WERI-Rb-1 (cell line): ENCODE results near the gene ZNF865.

ENCODE experiments used
- DNase-seq: peaks from one replicate; pipeline ENCODE4 v3.0.0-alpha.2; 2020
- H3K27ac ChIP-seq: fragments of 250-450 bp; sonication (Bioruptor Pico); 2 replicates; pipeline ENCODE4 v1.5.1; 2020; ENCODE audit warnings: mild to moderate bottlenecking, moderate library complexity
- H3K27me3 ChIP-seq: fragments of 250-450 bp; sonication (Bioruptor Pico); 2 replicates; pipeline ENCODE4 v1.5.1; 2021; ENCODE audit warnings: mild to moderate bottlenecking, low read depth, moderate library complexity; ENCODE audit not compliant: insufficient read depth, severe bottlenecking
- H3K36me3 ChIP-seq: fragments of 250-450 bp; sonication (Bioruptor Pico); 2 replicates; pipeline ENCODE4 v1.5.1; 2020; ENCODE audit warnings: mild to moderate bottlenecking, moderate library complexity
- H3K4me3 ChIP-seq: 2 replicates; pipeline ENCODE4 v1.5.1; 2011; ENCODE audit warnings: low read depth, mild to moderate bottlenecking, control low read depth, low read length
- H3K9me3 ChIP-seq: fragments of 250-450 bp; sonication (Bioruptor Pico); 2 replicates; pipeline ENCODE4 v1.5.1; 2021; ENCODE audit warnings: mild to moderate bottlenecking, moderate library complexity; ENCODE audit not compliant: severe bottlenecking
- CTCF ChIP-seq: IDR thresholded peaks from 2 replicates; pipeline ENCODE4 v1.5.1; 2011; ENCODE audit warnings: low read depth, mild to moderate bottlenecking, control low read depth, inconsistent platforms, low read length

ZNF865 gene

GRCh38 chr19:55592391-55593090 is 12.9 kb upstream of the ZNF865 start:
- DNase-seq: no peak
- no peaks in the 10 kb centered on the region for H3K27me3 ChIP-seq
- no peak for TF ChIP-seq CTCF
- peaks cover 45% of the 10 kb centered on the region for H3K36me3 ChIP-seq
- no peak overlapping the region for H3K4me3 ChIP-seq
- H3K9me3 ChIP-seq: no peaks in the 10 kb centered on the region
- H3K27ac ChIP-seq: no peak overlapping the region

- Histone ChIP-seq H3K27ac (no peak overlapping the region), H3K27me3 (no peaks in the 10 kb centered on the region), H3K36me3 (peaks cover 50% of the 10 kb centered on the region), H3K4me3 (no peak overlapping the region), H3K9me3 (no peaks in the 10 kb centered on the region)
- DNase-seq: no peak
- TF ChIP-seq CTCF: no peak
These were observed 12.2 kb upstream of the ZNF865 start for GRCh38 chr19:55593096-55593772.

GRCh38 chr19:55594996-55595545 is 10.4 kb upstream of the ZNF865 start:
- H3K27me3 ChIP-seq: no peaks in the 10 kb centered on the region
- peaks cover 50% of the 10 kb centered on the region for H3K36me3 ChIP-seq
- H3K9me3 ChIP-seq: no peaks in the 10 kb centered on the region
- DNase-seq: no peak
- TF ChIP-seq CTCF: no peak
- H3K27ac ChIP-seq: no peak overlapping the region
- no peak overlapping the region for H3K4me3 ChIP-seq

GRCh38 chr19:55596304-55596703 is 9.1 kb upstream of the ZNF865 start:
- Histone ChIP-seq H3K27me3 (no peaks in the 10 kb centered on the region), H3K9me3 (no peaks in the 10 kb centered on the region), H3K27ac (no peak overlapping the region), H3K36me3 (peaks cover 50% of the 10 kb centered on the region), H3K4me3 (no peak overlapping the region)
- no peak for TF ChIP-seq CTCF
- no peak for DNase-seq

- no peak for DNase-seq
- Histone ChIP-seq H3K27me3 (no peaks in the 10 kb centered on the region), H3K4me3 (no peak overlapping the region)
These were observed 7.9 kb upstream of the ZNF865 start for GRCh38 chr19:55597501-55597921.

More at GRCh38 chr19:55597501-55597921, 7.9 kb upstream of the ZNF865 start:
- H3K36me3 ChIP-seq: peaks cover 42% of the 10 kb centered on the region
- no peak for TF ChIP-seq CTCF
- no peaks in the 10 kb centered on the region for H3K9me3 ChIP-seq
- no peak overlapping the region for H3K27ac ChIP-seq
